Measurements from ENCODE around the gene ATP8A2. TPM values are rescaled to one million over a fixed set of nuclear protein-coding genes. Genes with fewer than 3 reads are reported as not detected.

The ATP8A2 gene
- total and polyA plus RNA-seq, 2 of the 8 experiments (the other 6 are each of a cell fraction or from before 2014, with no cell fraction given), result 2.4 to 8.3 TPM

DNA sequence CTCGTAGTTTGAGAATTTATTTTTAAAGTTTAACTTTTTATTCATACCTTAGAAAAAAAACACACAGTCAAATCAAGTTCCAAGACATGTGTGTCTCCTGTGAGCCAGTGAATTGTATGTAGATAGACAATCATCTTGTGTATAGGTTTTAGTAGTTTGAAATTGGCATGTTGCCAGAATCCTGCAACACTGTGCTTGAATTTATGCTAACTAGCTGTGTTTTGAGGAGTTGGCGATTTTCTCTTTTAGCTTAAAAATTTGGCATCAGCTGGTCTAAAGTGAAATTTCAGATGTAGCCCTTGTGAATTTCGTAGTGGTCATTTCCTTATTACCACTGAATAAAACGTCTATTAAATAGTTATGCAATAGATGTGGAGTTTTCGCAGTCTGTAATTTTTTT is 213.2 kb downstream of the ATP8A2 start:
- CTCF ChIA-PET (ENCODE audit: partially characterized antibody), result interaction anchor here (0.6 to 1.7 kb wide), 4 partner anchors 11 to 580 kb away, joined by 3 to 6 read pairs (median 3); no protein-coding TSS in a partner anchor
- no peak overlapping the region for H3K27ac ChIP-seq (ENCODE audit: low read depth, low read length)
- POLR2A ChIA-PET (ENCODE audit: partially characterized antibody), result no interaction called here
- no peaks in the 10 kb centered on the region for H3K9me3 ChIP-seq (ENCODE audit: insufficient read depth in 2 of 2, low read depth in 1 of 2, low read length in 1 of 2)
- no peak overlapping the region for H4K8ac ChIP-seq (ENCODE audit: extremely low read depth, insufficient read depth, low read length)
- no peak for TF ChIP-seq KDM1A (IDR thresholded peaks at IDR 0.05; ENCODE audit: borderline replicate concordance, low read length)
- TF ChIP-seq TCF12 (IDR thresholded peaks at IDR 0.05; ENCODE audit: low read depth, low read length), result no peak
- no peak overlapping the region for H3K14ac ChIP-seq (ENCODE audit: insufficient read length)
- no peak overlapping the region for H2BK120ac ChIP-seq (replicated peaks; ENCODE audit: low read depth, low read length)
- H3K9ac ChIP-seq (replicated peaks in 1 of 4; ENCODE audit: extremely low read depth in 1 of 4, low read depth in 3 of 4, low read length in 3 of 4), result no peak overlapping the region
- DNase-seq (ENCODE audit: low read depth in 1 of 2, low spot score in 2 of 2) (no peak), FAIRE-seq (no peak)
- no peak overlapping the region for H2BK12ac ChIP-seq (ENCODE audit: low read depth, low read length)
- H3K4me3 ChIP-seq (ENCODE audit: extremely low read depth in 1 of 4, insufficient read depth in 2 of 4, low read depth in 3 of 4, low read length in 4 of 4), result no peak overlapping the region
- H3K79me1 ChIP-seq (ENCODE audit: low read depth, low read length), result no peaks in the 10 kb centered on the region
- H2BK20ac ChIP-seq (ENCODE audit: low read length), result no peak overlapping the region
- H3K4ac ChIP-seq (replicated peaks; ENCODE audit: insufficient read length, low read depth, low read length), result no peak overlapping the region
- WGBS, 2 experiments (ENCODE audit: extremely low coverage in 1 of 2, insufficient coverage in 1 of 2, insufficient read length in 1 of 2, insufficient replicate concordance in 2 of 2, low coverage in 1 of 2, low lambda C conversion rate in 2 of 2, missing lambda C conversion rate in 1 of 2), result 83% methylated on average over 5 of the region's 5 CpGs; no CpG with 5 or more reads in 1 of the 2 experiments
- H3K23ac ChIP-seq (ENCODE audit: insufficient read length), result no peak overlapping the region
- no peak overlapping the region for H2BK15ac ChIP-seq (ENCODE audit: low read length)
- H3K56ac ChIP-seq (replicated peaks; ENCODE audit: insufficient read length, low read depth, low read length), result no peak overlapping the region
- peaks cover 0 to 11% (median 3%) of the 10 kb centered on the region in 4 experiments; a peak in 4 of 7 replicates for H3K4me1 ChIP-seq (replicated peaks in 1 of 4; ENCODE audit: control insufficient read depth in 3 of 4, insufficient read depth in 4 of 4, low read length in 3 of 4)
- no peaks in the 10 kb centered on the region for H3K23me2 ChIP-seq (ENCODE audit: low read depth, low read length)
- H4K5ac ChIP-seq (ENCODE audit: insufficient read length, low read depth, low read length), result no peak overlapping the region
- H4K91ac ChIP-seq (replicated peaks; ENCODE audit: insufficient read length, low read length), result no peak overlapping the region
- no peak overlapping the region for H3K18ac ChIP-seq (ENCODE audit: extremely low read depth, low read length)
- H4K20me1 ChIP-seq (replicated peaks in 1 of 2; ENCODE audit: control insufficient read depth in 1 of 2, insufficient read depth in 2 of 2, low read length in 2 of 2), result no peaks in the 10 kb centered on the region
- no peaks in the 10 kb centered on the region for H3K27me3 ChIP-seq (replicated peaks in 1 of 4; ENCODE audit: control insufficient read depth in 3 of 4, extremely low read depth in 1 of 4, insufficient read depth in 3 of 4, low read length in 3 of 4)
- no peak overlapping the region for H2AFZ ChIP-seq (ENCODE audit: low read length)
- H2BK5ac ChIP-seq (ENCODE audit: low read depth, low read length), result no peak overlapping the region
- no peak overlapping the region for H2AK5ac ChIP-seq (ENCODE audit: low read depth, low read length)
- H3K79me2 ChIP-seq (ENCODE audit: control insufficient read depth in 1 of 2, insufficient read depth in 2 of 2, low read length in 2 of 2), result no peaks in the 10 kb centered on the region
- no peak overlapping the region for H3K4me2 ChIP-seq (ENCODE audit: insufficient read depth in 1 of 2, low read depth in 2 of 2, low read length in 2 of 2)
- no peaks in the 10 kb centered on the region for H3K36me3 ChIP-seq (ENCODE audit: control insufficient read depth in 2 of 4, insufficient read depth in 4 of 4, low read length in 3 of 4)

All from H1 (cell line).